Gastroesophageal sphincter (tissue), 3 donors: ENCODE results near the gene MX2.

Experiments used
- EP300 ChIP-seq: sonication (generic); formaldehyde crosslinking; IDR thresholded peaks from one replicate; pipeline ENCODE4 v1.6.1; 2017; ENCODE audit warnings: antibody characterized with exemption, mild to moderate bottlenecking
- POLR2A ChIP-seq, 2 donors: fragments of 450-650 bp; IDR thresholded peaks; one replicate each; pipeline ENCODE4 v1.6.1; 2017; ENCODE audit warnings: antibody characterized with exemption in 2 of 2, mild to moderate bottlenecking in 2 of 2, moderate library complexity in 1 of 2
- TF ChIP-seq, protein P1 (sequence below), 4 experiments: fragments of 200-600 bp in 2 of 4; fragments of 450-650 bp in 2 of 4; sonication (generic) in 1 of 4; IDR thresholded peaks; one replicate each; pipeline ENCODE4 v1.5.1; 2017 to 2019; ENCODE audit warnings: antibody characterized with exemption in 4 of 4, mild to moderate bottlenecking in 2 of 4, moderate library complexity in 2 of 4

DNA sequence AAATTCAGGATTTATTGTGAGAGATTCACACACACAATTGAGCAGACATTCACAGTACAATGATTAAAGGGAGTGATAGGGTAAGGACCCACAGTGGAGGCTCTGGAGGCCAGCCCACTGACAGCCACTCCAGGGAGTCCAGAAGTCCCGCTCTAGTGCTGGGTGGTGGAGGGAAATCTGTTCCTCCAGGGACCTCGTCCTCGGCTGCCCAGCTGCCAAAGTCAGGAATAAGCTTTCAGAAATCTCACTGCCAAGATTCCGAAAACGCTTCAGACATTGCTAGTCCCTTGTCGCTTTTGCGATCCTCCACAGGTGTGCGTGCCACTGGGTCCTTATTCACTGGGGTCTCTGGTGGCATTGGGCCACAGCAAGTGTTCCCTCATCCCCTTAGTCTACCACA lies 66.5 kb downstream of the MX2 start:
- TF ChIP-seq, protein P1, sequence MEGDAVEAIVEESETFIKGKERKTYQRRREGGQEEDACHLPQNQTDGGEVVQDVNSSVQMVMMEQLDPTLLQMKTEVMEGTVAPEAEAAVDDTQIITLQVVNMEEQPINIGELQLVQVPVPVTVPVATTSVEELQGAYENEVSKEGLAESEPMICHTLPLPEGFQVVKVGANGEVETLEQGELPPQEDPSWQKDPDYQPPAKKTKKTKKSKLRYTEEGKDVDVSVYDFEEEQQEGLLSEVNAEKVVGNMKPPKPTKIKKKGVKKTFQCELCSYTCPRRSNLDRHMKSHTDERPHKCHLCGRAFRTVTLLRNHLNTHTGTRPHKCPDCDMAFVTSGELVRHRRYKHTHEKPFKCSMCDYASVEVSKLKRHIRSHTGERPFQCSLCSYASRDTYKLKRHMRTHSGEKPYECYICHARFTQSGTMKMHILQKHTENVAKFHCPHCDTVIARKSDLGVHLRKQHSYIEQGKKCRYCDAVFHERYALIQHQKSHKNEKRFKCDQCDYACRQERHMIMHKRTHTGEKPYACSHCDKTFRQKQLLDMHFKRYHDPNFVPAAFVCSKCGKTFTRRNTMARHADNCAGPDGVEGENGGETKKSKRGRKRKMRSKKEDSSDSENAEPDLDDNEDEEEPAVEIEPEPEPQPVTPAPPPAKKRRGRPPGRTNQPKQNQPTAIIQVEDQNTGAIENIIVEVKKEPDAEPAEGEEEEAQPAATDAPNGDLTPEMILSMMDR (IDR thresholded peaks at IDR 0.05): no peak
- TF ChIP-seq POLR2A (IDR thresholded peaks at IDR 0.05) (no peak), EP300 (no peak)
